Large intestine (tissue), 3 donors: Measurements from ENCODE around the gene CTNNBL1. TPM values are rescaled to one million over a fixed set of nuclear protein-coding genes. Genes with fewer than 3 reads are reported as not detected.
A peak's percentile ranks its signal among the peaks of the same experiment; 100 is the strongest.

ENCODE experiments used
- DNase-seq, 2 donors: peaks; one replicate each; pipeline versions ENCODE4 v3.0.0 to v3.0.0-alpha.2; 2013
- H3K27ac ChIP-seq: one replicate; pipeline ENCODE4 v1.5.1; 2013; ENCODE audit warnings: low read length
- H3K27me3 ChIP-seq: 2 replicates; pipeline ENCODE4 v1.6.1; 2013; ENCODE audit warnings: low read length; ENCODE audit not compliant: control insufficient read depth, insufficient read depth
- H3K36me3 ChIP-seq: 2 replicates; pipeline ENCODE4 v1.6.1; 2013; ENCODE audit warnings: low read length; ENCODE audit not compliant: control insufficient read depth, insufficient read depth
- H3K4me1 ChIP-seq: one replicate; pipeline ENCODE4 v1.6.1; 2013; ENCODE audit warnings: low read length; ENCODE audit not compliant: control insufficient read depth, insufficient read depth
- H3K4me3 ChIP-seq: one replicate; pipeline ENCODE4 v1.5.1; 2013; ENCODE audit warnings: low read length
- H3K9me3 ChIP-seq: one replicate; pipeline ENCODE4 v1.6.1; 2013; ENCODE audit warnings: mild to moderate bottlenecking, low read depth, low read length, moderate library complexity; ENCODE audit not compliant: control insufficient read depth
- WGBS: methylation state at CpG from one replicate; pipeline ENCODE4 v1.1.5; 2013; ENCODE audit warnings: low lambda C conversion rate; ENCODE audit not compliant: insufficient coverage; 5-methylcytosine and 5-hydroxymethylcytosine counted together
- polyA plus RNA-seq: library from polyadenylated mRNA; unstranded; fragments of 120-200 nt; gene quantifications from one replicate; pipeline ENCODE4 v1.2.1, GENCODE V29; 2013

The CTNNBL1 gene
- polyA plus RNA-seq, 1 donor = 40.1 TPM

- no peak for DNase-seq
- H3K4me1 ChIP-seq = no peaks in the 10 kb centered on the region
- H3K36me3 ChIP-seq = peaks cover 22% of the 10 kb centered on the region
- no peaks in the 10 kb centered on the region for H3K9me3 ChIP-seq
- H3K27me3 ChIP-seq = no peaks in the 10 kb centered on the region
- WGBS = 100% methylated on average over 2 of the region's 4 CpGs
- H3K4me3 ChIP-seq = no peak overlapping the region
- no peak overlapping the region for H3K27ac ChIP-seq
Observed at GRCh38 chr20:37810027-37810426, 116.2 kb downstream of the CTNNBL1 start.

GRCh38 chr20:37816003-37816402 lies 122.2 kb downstream of the CTNNBL1 start:
- Histone ChIP-seq H3K27ac (no peak overlapping the region), H3K4me1 (no peaks in the 10 kb centered on the region), H3K27me3 (no peaks in the 10 kb centered on the region), H3K36me3 (peaks cover 4% of the 10 kb centered on the region), H3K9me3 (no peaks in the 10 kb centered on the region), H3K4me3 (no peak overlapping the region)
- WGBS = no CpG with 5 or more reads among the region's 2 CpGs
- no peak for DNase-seq

DNA sequence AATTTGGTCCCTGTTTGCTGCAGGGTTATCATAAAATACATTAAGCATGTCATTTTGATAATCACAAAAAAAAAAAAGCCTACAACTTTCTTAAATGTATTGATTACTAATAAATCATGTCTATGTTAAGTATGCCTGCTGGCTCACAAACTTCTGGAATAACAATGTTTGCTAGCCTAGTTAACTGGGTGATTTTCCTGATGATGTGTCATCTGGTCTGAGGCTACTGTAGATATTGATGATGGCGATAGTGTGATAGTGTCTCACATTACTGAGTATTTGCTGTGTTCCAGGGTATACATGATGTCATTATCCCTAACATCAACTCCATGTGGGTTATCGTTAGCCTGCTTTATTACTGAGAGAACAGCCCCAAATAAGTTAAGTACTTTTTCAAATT lies 122.9 kb downstream of the CTNNBL1 start:
- WGBS = no CpG with 5 or more reads among the region's 2 CpGs

GRCh38 chr20:37821696-37822095 lies 127.9 kb downstream of the CTNNBL1 start:
- no peak overlapping the region for H3K4me3 ChIP-seq
- no peak for DNase-seq
- no peaks in the 10 kb centered on the region for H3K9me3 ChIP-seq
- H3K4me1 ChIP-seq = no peaks in the 10 kb centered on the region
- no peak overlapping the region for H3K27ac ChIP-seq
- no peaks in the 10 kb centered on the region for H3K27me3 ChIP-seq
- H3K36me3 ChIP-seq = no peaks in the 10 kb centered on the region

More for the DNA sequence above, 122.9 kb downstream of the CTNNBL1 start:
- Histone ChIP-seq H3K4me1 (no peaks in the 10 kb centered on the region), H3K4me3 (no peak overlapping the region), H3K27ac (no peak overlapping the region), H3K9me3 (no peaks in the 10 kb centered on the region), H3K36me3 (no peaks in the 10 kb centered on the region), H3K27me3 (no peaks in the 10 kb centered on the region)
- DNase-seq = no peak

DNA sequence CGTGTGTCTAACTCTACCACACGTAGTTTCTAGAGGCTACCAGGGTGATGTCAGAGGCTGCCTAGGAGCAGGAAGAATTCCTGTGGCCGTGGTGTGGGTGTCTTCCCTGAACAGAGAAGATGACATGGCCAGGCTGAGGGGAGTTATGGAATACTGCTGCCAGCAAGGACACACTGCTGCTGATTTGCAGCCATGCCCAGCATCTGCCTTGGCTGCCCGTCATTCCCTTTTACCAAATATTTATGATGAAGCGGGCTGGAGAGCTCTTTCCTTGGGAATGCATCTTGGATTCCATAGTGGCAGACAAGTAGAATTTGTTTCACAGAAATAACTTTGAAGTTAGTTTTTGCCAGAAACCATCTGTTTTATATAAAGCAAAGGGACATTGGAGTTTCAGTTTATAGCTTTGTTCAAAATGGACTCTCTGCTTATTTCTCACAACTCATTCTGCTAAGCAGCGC lies 128.3 kb downstream of the CTNNBL1 start:
- DNase-seq = peak in 1 of 2 donors; percentile 13

GRCh38 chr20:37823296-37823980 lies 129.6 kb downstream of the CTNNBL1 start:
- 14% methylated on average over 1 of the region's 6 CpGs for WGBS
- Histone ChIP-seq H3K9me3 (no peaks in the 10 kb centered on the region), H3K4me1 (no peaks in the 10 kb centered on the region), H3K27ac (peak overlapping the region; percentile 25), H3K27me3 (no peaks in the 10 kb centered on the region), H3K4me3 (no peak overlapping the region), H3K36me3 (no peaks in the 10 kb centered on the region)
- peak; percentile 26 to 58 for DNase-seq

More for the DNA sequence above, 128.3 kb downstream of the CTNNBL1 start:
- Histone ChIP-seq H3K36me3 (no peaks in the 10 kb centered on the region), H3K4me1 (no peaks in the 10 kb centered on the region), H3K4me3 (no peak overlapping the region), H3K9me3 (no peaks in the 10 kb centered on the region), H3K27me3 (no peaks in the 10 kb centered on the region), H3K27ac (peak overlapping the region; percentile 11)
- 71% methylated on average over 1 of the region's 6 CpGs for WGBS

DNA sequence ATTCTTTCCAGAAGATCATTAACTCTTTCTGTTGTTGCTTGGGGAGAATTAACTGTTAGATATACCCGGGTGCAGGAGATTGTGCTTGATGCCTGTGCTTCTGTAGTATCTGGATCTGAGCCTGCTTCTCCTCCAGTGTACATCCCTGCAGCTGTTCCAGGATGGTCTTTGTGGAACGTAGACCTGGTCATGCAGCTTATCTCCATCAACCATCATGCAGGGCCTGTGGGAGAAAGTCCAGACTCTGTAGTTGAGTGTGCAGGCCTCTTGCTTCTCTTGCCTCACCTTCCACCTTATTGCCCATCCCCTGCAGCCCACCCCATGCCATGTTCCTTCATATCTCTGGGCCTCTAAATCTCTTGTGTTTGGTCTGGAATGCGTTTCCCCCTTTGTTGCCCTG lies 133.8 kb downstream of the CTNNBL1 start:
- H3K4me1 ChIP-seq = no peaks in the 10 kb centered on the region
- H3K9me3 ChIP-seq = no peaks in the 10 kb centered on the region
- DNase-seq = no peak
- peaks cover 4% of the 10 kb centered on the region for H3K36me3 ChIP-seq
- no peak overlapping the region for H3K4me3 ChIP-seq
- no peak overlapping the region for H3K27ac ChIP-seq
- whole genome bisulfite sequencing = 100% methylated on average over 1 of the region's 3 CpGs
- H3K27me3 ChIP-seq = no peaks in the 10 kb centered on the region

DNA sequence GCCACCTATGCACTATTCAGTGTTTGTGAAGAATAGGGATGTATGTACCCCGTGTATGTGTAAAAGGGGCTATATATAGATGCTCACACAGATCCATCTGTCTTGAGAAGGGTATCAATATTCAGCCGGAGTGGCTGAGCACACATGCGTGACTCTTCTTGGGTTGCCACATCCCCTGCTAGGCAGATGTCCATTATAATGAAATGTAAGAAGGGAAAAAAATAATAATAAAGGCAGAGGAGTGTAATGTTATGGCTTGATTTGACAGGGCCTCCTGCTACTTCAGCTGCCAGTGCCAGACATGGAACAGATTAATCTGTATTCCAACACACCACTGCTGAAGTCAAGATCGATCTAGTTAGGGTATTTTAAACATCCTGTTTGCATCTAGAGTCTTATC lies 134.9 kb downstream of the CTNNBL1 start:
- no peaks in the 10 kb centered on the region for H3K4me1 ChIP-seq
- H3K27me3 ChIP-seq = no peaks in the 10 kb centered on the region
- WGBS = no CpG with 5 or more reads among the region's 4 CpGs
- peaks cover 4% of the 10 kb centered on the region for H3K36me3 ChIP-seq
- H3K27ac ChIP-seq = no peak overlapping the region
- no peaks in the 10 kb centered on the region for H3K9me3 ChIP-seq
- no peak for DNase-seq
- no peak overlapping the region for H3K4me3 ChIP-seq

- Histone ChIP-seq H3K4me1 (no peaks in the 10 kb centered on the region), H3K27ac (no peak overlapping the region), H3K4me3 (no peak overlapping the region), H3K36me3 (peaks cover 4% of the 10 kb centered on the region), H3K9me3 (no peaks in the 10 kb centered on the region), H3K27me3 (no peaks in the 10 kb centered on the region)
- no peak for DNase-seq
- no CpG with 5 or more reads among the region's 3 CpGs for WGBS
Observed at GRCh38 chr20:37829128-37829527, 135.3 kb downstream of the CTNNBL1 start.

DNA sequence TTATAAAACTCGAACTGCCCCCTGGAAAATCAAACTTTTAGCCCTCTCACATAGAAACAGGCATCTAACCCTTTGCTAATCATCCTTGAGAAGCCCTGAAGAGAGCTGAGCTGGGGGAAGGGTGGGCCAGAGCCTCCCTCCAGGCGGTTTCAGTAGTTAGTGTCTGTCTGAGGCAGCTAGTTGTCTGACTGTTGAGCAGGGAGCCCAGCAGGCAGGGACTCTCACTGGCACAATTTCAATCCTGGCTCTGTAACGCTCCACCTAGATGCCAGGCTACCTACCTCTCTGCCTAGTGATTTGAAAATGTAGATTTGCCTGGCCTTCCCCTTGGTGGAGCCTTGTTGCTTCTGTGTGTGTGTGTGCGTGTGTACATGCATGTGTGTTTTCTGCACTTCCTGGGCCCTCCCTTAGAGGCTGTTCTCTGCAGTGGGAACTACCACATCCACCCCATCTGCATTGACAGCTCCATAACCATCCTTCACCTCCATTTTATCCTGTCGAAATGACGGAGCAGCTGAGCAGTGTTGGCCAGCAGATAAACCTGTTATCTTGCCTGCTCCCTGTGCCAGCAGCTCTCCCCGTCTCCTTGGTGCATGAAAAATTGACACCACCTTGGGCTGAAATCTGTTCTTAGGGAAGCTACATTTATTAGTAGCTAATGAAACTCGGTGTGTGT lies 139.5 kb downstream of the CTNNBL1 start:
- Histone ChIP-seq H3K4me1 (no peaks in the 10 kb centered on the region), H3K27ac (no peak overlapping the region), H3K9me3 (no peaks in the 10 kb centered on the region), H3K27me3 (no peaks in the 10 kb centered on the region), H3K36me3 (peaks cover 4% of the 10 kb centered on the region), H3K4me3 (no peak overlapping the region)
- no peak for DNase-seq
- WGBS = no CpG with 5 or more reads among the region's 8 CpGs

DNA sequence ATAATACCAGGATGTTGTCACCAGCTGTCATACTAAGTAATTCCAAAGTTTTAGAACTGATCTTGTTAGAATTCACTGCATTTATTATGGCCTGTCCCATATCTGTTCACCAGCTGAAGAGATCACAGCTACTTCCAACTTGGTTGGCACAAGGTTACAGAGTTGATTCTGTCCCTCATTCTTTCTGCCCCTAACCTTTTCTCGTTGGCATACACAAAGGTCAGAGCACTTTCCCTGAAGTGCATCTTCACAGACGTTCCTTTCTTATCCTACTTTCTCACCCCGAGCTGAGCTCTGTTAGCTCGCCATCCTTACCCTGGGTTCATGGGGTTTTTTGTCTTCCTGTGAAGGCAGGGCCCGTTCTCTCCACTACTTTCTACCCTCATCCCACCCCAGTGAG lies 143.1 kb downstream of the CTNNBL1 start:
- DNase-seq = no peak
- Histone ChIP-seq H3K4me3 (no peak overlapping the region), H3K27me3 (no peaks in the 10 kb centered on the region), H3K9me3 (no peaks in the 10 kb centered on the region), H3K4me1 (no peaks in the 10 kb centered on the region), H3K27ac (no peak overlapping the region), H3K36me3 (no peaks in the 10 kb centered on the region)
- no CpG with 5 or more reads among the region's 5 CpGs for WGBS
